ENCODE measurements around the gene USP32.
A peak's percentile ranks its signal among the peaks of the same experiment; 100 is the strongest.
"Not testable (repeated sequence)": the region's sequence is repeated elsewhere in the genome, so short reads cannot be mapped to it uniquely, and the experiment has no call there.

USP32 gene, protein sequence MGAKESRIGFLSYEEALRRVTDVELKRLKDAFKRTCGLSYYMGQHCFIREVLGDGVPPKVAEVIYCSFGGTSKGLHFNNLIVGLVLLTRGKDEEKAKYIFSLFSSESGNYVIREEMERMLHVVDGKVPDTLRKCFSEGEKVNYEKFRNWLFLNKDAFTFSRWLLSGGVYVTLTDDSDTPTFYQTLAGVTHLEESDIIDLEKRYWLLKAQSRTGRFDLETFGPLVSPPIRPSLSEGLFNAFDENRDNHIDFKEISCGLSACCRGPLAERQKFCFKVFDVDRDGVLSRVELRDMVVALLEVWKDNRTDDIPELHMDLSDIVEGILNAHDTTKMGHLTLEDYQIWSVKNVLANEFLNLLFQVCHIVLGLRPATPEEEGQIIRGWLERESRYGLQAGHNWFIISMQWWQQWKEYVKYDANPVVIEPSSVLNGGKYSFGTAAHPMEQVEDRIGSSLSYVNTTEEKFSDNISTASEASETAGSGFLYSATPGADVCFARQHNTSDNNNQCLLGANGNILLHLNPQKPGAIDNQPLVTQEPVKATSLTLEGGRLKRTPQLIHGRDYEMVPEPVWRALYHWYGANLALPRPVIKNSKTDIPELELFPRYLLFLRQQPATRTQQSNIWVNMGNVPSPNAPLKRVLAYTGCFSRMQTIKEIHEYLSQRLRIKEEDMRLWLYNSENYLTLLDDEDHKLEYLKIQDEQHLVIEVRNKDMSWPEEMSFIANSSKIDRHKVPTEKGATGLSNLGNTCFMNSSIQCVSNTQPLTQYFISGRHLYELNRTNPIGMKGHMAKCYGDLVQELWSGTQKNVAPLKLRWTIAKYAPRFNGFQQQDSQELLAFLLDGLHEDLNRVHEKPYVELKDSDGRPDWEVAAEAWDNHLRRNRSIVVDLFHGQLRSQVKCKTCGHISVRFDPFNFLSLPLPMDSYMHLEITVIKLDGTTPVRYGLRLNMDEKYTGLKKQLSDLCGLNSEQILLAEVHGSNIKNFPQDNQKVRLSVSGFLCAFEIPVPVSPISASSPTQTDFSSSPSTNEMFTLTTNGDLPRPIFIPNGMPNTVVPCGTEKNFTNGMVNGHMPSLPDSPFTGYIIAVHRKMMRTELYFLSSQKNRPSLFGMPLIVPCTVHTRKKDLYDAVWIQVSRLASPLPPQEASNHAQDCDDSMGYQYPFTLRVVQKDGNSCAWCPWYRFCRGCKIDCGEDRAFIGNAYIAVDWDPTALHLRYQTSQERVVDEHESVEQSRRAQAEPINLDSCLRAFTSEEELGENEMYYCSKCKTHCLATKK (N-terminal part only)

DNA sequence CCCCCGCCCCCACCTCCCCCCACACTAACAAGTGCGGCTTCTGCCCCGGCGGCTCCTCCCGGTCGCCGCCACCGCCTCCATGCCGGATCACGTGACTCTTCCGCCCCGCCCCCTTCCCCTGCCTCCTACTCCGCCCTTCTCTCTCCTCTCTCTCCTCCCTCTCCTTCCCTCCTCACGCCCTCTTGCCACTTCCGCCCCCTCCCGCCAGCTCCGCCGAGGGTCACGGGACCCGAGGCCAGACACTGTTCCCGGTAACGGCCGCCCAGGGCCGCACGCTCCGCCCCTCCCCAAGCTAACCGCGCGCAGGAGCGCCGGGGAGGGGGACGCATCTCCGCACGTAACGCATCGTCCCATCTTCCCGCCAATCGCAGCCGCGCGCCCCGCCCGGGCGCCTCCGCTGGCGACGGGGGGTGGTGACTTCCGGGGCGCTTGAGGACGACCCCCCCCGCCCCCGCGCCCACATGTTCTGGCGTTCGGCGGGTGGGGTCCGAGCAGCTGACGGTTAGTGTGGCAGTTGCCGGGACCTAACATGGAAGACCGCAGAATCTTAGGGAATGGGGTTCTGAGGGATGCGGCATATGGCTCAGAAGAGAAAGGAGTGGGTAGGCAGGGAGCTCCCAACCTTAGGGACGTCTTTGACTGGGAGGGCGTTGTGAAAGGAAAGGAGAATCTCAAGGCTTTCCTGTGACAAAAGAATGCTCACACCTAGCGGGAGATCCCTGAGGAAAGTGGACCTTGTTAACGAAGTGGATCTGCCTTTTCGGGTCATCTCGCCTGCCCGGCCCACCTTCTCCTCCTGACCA lies at the start of gene USP32:
Gene USP32, minus strand, starts transcription at position 92 of the 803 bp plus-strand sequence. CDS start 194 bp downstream, outside the sequence.
- peak; percentile 90 for DNase-seq

DNA sequence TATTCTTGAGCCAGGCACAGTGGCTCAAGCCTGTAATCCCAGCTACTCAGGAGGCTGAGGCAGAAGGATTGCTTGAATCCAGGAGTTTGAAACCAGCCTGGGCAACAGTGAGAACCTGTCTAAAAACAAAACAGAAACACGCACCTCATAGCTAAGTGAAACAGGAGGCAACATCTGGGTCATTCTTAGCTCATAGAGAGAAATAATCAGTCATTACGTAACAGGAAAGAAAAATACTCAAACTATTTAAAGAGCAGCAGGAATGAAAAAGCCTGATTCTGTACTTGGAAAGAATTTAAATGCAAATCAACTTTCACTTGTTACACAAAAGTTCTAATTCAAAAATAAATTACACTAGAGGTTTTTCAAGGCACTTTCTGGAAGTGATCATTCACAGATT lies 47.6 kb upstream of the USP32 start:
- no peak for DNase-seq

DNA sequence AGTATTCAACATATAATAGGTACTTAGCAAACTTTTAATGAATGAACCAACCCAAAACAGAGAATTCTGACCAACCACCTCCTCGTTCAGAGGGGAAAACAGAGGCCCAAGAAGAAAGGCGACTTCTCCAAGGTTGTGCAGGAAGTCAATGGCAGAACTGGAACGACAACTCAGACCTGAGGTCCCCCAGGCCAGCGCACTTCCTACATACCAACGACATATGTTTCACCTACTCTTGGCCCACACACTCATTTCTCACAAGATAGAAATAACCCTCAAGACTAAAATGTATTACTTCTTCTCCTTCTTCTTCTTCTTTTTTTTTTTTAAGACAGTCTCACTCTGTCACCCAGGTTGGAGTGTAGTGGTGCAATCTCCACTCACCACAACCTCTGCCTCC lies 44.7 kb upstream of the USP32 start:
- DNase-seq = no peak

DNA sequence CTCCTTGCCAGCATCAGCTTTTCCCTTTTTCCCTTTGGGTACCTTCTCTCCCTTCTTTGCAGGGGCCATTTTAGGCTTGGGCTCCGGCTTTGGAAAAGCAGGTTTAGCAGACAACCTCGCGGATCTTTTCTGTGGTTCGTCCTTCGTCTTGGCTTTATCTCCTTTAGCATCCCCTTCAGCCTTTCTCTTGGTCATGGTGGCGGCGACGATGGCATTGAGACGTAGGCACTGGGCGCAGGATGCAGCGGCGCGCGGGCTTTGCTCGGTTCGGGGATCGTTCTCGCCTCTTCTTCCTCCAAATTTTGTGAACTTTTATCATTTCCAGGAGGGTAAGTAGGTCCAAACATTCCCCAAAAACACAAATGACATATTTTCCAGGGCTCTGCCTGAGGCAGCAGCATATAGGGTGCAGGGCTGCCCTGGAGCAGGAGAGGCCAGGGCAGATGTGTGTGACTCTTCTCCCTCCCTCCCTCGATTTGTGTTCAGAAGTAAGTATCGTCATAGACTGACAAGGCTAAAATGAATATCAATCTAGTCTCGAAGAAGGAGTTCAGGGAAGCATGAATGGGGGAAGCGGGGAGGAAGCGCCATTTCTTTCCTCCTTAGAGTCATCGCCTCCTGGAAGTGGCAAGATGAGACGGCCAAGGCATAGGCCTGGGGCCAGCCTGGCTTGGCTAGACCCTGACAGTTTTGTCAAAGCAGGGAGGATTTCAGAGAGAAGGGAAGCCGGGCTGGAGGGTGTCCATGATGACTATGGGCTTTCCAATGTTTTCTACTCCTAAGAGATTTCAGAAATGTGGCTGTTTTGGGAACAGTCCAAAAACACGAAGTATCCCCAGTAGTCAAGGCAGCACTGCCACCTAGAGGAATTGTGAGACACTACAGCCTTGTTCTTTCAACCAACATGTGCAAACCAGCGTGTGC lies 43.6 kb upstream of the USP32 start:
- DNase-seq = peak; percentile 86

DNA sequence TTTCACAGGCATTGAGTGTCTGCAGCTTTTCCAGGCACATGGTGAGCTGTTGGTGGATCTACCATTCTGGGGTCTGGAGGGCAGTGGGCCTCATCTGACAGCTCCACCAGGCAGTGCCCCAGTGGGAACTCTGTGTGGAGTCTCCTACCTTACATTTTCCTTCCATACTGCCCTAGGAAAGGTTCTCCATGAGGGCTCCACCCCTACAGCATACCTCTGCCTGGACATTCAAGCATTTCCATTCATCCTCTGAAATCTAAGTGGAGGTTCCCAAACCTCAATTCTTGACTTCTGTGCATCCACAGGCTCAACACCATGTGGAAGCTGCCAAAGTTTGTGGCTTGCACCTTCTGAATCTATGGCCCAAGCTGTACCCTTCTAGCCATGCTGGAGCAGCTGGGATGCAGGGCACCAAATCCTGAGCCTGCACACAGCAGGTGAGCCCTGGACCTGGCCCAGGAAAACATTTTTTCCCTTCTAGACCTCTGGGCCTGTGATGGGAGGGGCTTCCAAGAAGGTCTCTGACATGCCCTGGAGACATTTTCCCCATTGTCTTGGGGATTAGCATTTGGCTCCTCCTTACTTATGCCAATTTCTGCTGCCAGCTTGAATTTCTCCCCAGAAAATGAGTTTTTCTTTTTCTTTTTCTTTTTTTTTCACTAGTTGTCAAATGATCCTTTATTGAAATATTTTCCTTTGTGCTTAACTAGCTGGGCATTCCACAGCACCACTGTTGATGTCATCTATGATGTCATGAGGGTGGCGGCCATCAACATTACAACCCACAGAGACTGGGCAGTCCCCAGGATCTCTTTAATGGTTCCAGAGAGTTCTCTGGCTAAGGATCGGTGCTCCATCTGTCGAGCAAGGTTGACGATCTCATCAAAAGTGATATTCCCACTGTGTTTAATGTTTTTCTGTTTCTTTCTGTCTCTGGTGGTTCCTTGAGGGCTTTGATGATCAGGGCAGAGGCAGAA lies 41.4 kb upstream of the USP32 start:
- DNase-seq = not testable (repeated sequence)

DNA sequence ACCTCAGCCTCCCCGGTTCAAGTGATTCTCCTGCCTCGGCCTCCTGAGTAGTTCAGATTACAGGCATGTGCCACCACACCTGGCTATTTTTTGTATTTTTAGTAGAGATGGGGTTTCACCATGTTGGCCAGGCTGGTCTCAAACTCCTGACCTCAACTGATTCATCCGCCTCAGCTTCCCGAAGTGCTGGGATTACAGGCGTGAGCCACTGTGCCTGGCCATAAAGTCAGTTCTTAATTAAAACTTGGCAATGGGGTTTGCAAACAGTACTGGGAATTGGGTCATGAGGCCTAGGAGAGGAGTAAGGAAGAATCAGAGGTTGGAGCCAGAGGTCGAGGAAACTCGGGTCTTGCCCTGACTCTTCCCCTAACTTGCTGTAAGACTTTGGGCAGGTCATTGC lies 38.6 kb upstream of the USP32 start:
- not testable (repeated sequence) for DNase-seq

DNA sequence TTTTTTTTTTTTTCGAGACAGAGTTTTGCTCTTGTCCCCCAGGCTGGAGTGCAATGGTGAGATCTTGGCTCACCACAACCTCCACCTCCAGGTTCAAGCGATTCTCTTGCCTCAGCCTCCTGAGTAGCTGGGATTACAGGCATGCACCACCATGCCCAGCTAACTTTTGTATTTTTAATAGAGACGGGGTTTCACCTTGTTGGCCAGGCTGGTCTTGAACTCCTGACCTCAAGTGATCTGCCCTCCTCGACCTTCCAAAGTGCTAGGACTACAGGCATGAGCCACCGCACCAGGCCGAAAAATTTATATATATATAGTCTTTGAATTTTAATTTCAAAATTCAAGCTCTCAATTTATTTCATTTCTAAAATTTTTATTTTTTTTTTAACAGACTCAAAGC lies 36.6 kb upstream of the USP32 start:
- not testable (repeated sequence) for DNase-seq

DNA sequence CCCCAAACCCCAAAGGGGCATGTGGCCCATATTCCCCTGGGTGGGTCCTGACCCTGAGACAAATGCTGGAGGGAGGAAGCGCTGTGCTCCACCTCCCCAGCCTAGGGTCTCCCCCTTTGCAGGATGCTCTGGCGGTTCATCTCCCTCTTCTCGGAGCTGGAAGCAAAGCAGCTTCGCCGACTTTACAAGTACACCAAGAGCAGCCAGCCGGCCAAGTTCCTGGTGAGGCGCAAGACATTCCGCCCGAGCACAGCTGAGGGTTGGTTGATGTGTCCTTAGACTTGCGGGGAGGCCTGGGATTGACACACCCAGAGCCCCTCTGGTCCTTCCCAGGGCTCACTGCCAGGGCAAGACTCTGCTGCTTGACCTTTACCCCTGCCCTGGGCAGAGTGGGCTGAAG lies 34.7 kb upstream of the USP32 start:
- DNase-seq = no peak

DNA sequence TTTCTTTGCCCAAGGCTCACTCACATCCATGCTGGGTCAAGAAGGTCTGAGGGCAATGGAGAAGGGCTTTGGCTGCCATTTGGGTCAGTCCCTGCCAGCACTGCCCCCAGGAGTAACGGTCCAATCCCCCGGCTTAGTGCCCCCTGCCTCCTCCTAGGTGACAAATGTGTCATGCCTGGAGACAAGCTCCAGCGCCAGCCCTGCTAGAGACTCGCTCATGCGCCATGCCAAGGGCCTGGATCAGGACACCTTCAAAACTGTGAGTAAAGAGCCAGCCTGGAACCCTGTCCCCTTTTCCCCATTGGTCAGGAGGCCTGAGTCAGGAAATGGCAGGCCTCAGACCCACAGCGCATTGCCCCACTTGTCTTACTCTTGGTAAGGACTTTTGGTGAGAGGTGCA lies 33.7 kb upstream of the USP32 start:
- no peak for DNase-seq

DNA sequence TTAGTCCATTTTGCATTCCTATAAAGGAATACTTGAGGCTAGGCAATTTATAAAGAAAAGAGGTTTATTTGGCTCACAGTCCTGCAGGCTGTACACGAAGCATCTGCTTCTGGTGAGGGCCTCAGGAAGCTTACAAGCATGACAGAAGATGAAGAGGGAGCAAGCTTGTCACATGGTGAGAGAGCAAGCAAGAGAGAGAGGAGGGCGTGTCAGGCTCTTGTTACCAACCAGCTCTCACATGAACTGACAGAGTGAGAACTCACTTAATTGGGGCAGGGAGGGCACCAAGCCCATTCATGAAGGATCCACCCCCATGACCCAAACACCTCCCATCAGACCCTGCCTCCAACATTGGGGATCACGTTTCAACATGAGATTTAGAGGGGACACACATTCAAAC lies 31.9 kb upstream of the USP32 start:
- DNase-seq = no peak

DNA sequence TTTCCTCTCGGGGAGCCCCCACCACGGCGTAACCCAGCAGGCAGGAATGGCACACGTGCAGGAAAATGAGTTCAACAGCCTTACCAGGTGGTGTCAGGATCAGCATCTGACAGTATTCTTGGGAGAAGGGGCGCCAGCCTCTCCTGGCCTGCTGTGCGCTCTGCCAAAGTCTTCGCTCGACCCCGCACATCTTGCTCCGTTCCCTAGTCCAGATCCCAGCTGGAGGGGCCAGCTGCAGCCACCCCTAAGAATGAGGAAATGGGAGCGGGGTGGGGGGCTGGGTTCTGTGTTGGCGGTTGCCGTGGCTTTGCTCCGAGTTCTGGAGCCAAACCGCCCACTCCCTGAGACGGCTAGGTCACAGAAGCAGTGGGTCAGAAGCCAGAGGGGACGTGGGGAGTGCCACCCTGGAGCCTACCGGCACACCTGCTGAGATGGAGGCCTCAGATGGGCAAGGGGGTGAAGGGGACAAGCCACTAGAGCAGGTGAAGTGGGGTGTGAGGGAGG lies 30.3 kb upstream of the USP32 start, which contains the start of gene CHCT1:
Gene CHCT1, plus strand, starts transcription at position 328 of the 504 bp plus-strand sequence. Its CDS starts 104 bp downstream, at position 432.
- DNase-seq = no peak

DNA sequence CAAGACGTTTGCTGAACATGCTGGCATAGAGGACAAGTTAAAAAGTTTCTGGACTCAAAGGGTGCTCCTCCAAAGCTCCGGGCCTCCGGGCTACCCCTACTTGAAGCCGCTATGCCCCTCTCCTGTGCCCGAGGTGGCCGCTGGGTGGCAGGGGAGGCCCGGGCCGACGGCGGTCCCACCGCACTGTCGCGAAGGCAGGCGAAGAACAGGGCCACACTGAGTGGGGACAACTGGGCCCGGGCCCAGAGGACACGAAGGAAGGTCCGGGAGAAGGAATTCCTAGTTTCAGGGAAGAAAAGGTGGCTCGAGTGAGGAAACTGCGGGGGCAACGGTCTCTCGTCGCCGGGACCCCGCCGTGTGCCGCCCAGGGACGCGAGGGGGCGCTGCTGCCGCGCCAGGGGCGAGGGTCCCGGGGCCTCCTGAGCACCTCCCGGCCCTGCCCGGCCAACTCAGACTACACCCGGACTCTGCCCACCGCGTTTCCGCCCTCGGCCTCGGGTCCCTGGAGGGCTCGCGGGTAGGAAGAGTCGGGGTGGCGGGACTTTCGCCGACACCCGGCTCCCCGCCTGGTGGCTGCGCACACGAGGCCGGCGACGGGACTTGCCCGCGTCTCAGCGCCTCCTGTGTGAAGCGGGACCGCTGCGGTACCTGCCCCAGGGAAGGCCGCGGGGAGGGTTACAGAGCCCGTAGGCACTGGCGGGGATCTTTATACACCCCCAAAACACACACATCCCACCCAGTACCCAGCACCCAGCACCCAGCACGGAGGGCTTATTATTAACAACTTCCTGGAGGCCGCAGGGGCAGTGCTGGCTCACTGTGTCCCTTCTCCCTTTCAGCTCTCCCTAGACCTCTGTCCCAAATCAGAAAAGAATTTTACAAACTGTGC lies 29.6 kb upstream of the USP32 start:
- DNase-seq = peak; percentile 25

DNA sequence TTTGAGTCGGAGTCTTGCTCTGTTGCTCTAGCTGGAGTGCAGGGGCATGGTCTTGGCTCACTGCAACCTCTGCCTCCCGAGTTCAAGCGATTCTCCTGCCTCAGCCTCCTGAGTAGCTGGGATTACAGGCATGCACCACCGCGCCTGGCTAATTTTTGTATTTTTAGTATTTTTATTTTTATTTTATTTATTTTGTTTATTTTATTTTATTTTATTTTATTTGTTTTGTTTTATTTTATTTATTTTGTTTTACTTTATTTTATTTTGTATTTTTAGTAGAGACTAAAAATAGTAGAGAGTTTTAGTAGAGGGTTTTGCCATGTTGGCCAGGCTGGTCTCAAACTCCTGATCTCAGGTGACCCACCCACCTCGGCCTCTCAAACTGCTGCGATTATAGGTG lies 27.9 kb upstream of the USP32 start:
- DNase-seq = not testable (repeated sequence)

DNA sequence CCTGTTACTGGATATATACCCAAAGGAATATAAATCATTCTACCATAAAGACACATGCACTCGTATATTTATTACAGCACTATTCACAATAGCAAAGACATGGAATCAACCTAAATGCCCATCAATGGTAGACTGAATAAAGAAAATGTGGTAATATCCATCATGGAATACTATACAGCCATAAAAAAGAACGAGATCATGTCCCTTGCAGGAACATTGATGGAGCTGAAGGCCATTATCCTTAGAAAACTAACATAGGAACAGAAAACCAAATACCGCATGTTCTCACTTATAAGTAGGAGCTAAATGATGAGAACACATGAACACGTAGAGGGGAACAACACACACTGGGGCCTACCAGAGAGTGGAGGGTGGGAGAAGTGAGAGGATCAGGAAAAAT lies 27.1 kb upstream of the USP32 start:
- DNase-seq = not testable (repeated sequence)

DNA sequence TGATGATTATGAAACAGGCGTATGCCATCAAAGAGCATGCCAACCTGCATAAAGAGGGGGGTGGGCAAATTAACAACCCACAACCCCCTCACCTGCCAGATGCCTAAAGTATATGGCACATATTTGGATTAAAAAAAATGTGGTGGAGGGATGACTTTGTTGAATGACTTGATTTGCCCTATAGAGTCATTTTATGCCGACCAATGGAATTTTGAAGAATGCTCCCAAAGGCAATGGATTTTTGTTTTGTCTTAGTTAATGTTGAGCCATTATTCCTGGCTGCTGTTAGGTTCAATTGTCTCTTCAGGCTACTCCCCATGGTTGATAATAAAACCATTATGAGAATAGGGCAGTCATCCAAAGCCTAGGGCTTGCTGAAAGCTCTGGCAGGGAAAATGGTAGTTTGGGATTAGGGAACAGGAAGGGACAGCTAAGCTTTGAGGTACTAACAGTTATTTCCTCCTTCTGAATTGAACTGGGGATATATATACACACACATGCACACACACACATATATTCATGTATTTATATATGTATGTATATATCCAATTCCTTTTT lies 24.5 kb upstream of the USP32 start:
- DNase-seq = no peak

DNA sequence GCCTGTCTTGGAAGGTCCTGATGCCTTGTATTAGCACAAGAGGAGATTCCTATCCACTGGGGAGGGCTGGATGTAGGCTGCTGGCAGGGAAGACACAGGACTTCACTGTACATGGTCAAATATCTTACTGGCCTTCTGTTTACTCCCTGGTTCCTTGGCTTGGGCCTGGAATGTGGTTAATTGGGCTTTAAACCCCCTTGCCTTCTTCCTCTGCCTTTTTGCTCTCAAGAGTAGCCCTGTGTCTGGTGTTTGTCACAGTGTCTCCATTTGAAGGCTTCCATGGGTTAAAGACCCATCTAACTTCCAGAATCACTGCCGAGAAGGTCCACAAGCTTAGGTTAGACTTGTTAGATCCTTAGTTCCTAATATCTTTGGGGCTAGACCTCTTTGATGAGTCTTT lies 23.2 kb upstream of the USP32 start:
- DNase-seq = no peak

DNA sequence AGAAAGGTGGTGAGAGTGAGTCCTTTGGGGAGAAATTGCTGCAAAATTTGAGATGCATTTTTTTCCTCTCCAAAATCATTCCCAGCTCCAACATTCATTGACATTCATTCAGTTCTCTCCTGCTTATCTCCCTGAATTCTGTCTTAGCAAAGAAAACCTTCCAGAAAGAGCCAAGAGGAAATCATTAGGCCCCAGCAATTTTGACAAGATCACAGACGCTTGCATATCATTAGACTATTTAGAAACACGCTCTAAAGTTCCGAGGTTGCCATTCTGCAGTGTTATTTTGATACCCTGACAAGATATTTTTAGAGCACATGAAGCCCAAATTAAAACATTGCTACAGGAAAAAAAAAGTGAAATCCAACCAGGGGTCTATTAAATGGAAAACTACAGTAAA lies 20.8 kb upstream of the USP32 start:
- no peak for DNase-seq

DNA sequence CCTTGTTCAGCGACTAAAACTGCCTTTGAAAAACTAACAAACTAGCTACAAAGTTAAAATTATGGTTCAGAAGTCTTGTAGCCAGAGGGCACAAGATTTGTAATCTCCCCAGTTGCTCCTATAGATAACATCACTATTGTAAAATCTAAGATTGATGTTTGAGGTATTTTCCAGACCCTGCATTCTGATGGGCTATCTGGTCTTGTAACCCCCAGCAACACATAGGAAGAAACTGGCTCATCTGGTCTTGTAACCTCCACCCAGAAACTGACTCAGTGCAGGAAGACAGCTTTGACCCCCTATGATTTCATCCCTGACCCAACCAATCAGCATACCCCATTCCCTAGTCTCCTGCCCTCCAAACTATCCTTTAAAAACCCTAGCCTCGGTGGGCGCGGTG lies 18.1 kb upstream of the USP32 start:
- no peak for DNase-seq
